ENCODE data around the gene CAMK2A.

The CAMK2A gene

DNA sequence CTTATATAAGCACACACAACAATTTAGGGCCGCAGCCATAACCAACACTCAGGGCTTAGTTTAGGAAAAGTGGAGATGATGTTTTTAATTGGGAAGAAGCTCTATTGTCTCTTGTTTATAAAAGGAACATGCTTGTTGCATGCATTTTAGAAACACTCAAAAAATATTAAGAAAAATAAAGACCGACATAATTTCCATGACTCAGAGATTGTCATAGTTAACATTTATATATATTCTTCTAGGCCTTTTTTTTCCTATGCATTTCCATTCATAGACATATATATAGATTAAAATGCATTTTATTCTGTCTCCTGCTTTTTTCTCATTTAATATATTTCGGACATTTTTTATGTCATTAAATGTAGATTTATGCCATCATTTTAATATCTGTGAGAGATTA lies 26.7 kb upstream of the CAMK2A start:
- no peak for DNase-seq (ENCODE audit: low read depth in 2 of 2)

DNA sequence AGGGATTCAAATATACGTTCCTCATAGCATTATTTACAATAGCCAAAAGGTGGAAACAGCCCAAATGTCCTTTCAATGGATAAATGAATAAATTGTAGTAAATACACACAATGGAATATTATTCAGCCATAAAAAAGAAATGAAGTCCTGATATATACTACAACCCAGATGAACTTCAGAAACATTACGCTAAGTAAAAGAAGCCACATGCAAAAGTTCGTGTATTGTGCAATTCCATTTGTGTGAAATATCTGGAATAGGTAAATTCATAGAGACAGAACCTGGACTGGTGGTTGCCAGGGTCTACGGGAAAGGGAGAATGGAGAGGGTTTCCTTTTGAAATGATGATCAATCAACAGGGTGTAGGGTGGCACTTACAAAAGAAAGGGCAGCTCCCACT lies 25.7 kb upstream of the CAMK2A start:
- no peak for DNase-seq (ENCODE audit: low read depth in 2 of 2)

GRCh38 chr5:150313921-150314716 lies 24.5 kb upstream of the CAMK2A start:
- no peak for DNase-seq (ENCODE audit: low read depth in 2 of 2)

- no peak for DNase-seq (ENCODE audit: low read depth in 2 of 2)
Measured at GRCh38 chr5:150313501-150313900, 23.9 kb upstream of the CAMK2A start.

GRCh38 chr5:150312518-150312917 lies 22.9 kb upstream of the CAMK2A start:
- DNase-seq (ENCODE audit: low read depth in 2 of 2): no peak

DNA sequence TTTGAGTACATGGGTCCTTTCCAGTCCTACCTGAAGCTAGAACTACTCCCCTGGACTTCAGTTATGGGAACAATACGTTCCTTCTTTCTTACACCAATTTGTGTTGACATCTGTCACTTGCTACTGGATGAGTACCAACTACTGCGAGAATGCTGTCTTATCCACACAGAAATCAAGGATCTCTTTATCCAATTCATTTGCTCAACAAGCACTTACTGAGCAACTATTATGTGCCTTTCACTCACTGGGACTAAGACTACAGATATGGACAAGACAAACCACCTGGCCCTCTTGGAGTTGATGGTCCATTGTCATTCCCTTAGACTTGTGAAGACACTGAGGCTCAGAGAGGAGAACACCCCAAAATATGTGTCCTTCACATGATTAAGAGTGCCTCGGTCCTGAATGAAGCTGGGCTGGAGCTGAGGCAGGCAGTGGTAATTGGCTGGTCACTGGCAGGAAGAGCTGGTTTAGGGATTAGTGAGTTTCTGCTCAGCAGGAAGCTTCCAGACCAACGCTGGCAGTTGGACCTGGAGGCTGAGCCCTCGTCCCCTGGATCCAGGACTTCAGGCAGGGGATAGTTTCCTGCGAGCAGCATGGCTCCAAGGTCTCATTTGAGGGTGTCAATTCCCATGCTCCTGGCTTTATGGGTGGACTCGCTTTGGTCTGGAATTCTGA lies 21.6 kb upstream of the CAMK2A start:
- DNase-seq (ENCODE audit: low read depth in 2 of 2): no peak

- no peak for DNase-seq (ENCODE audit: low read depth in 2 of 2)
Measured at GRCh38 chr5:150310246-150310645, 20.7 kb upstream of the CAMK2A start.

GRCh38 chr5:150309886-150310239 lies 20.3 kb upstream of the CAMK2A start:
- no peak for DNase-seq (ENCODE audit: low read depth in 2 of 2)

DNA sequence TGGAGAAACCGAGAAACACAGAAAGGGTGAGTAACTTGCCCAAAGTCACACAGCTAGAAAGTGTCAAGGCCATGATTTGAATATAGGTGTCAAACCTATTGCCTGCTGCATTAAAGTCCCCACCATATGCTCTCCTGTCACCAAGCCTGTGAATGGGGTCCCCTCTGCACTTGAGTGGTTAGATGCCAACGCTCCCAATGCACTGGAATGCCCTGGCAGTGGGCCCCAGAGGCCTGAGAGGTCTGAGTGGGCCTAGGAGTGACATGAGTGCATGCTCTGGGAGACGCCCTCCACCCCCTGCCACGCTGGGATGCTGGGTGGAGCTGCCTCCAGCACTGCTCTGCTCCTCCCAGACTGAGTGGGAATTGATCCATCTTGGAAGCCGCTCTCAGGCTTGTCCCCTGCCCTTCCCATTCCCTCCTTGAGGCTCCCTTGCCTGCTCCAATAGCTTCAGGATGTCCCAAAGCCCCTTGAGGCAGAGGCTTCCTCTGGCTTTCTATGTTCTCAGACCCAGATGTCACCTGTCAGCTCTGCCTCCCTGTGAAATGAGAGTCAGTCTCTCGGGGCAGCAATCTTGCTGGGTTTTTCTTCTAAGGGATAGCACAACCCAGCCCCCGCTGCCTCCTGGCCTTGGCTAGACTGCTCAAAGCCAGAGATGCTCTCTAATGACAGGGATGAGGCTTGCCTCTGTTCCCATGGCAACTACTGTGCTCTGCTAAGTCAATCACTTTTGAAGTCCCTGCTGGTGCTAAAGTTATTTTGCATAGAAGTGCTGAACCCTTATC lies 19.7 kb upstream of the CAMK2A start:
- DNase-seq (ENCODE audit: low read depth in 2 of 2): no peak

DNA sequence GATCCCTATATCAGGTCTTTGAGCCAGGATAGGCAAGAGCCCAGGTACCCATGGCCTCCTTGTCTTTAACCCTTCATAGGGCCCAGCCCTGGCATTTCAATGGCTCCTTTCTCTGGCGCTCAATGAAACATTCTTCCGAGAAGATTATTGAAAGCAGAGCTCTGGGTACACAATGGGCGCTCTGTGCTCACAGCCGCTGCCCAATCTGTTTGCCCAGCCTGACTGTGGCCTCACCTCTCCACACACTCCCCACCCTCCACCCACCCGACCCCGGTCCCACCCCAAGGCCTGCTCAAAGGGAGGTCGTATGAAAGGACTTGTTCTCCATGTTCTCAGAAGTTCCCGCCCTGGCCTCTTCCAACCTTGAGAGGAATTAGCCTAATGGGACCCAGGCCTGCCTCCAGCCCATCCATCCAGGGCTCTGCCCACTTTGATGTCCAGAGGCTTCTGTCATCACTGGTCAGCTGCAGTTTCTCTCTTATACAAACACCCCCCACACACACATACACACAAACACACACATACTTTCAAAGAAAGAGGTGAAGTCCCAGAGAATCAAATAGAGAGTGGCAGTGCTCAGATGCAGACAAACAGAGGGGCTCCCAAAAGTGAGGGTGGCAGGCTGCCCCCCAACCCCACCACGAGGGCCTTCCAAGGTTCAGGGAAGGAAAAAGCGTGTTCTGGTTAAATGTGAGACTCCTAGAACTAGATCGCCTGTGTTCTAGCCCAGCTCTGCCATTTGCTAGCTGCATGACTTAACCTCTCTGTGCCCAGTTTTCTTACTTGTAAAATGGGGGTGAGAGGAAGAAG lies 18.2 kb upstream of the CAMK2A start:
- no peak for DNase-seq (ENCODE audit: low read depth in 2 of 2)

GRCh38 chr5:150306775-150307174 lies 17.2 kb upstream of the CAMK2A start:
- DNase-seq (ENCODE audit: low read depth in 2 of 2): no peak

- DNase-seq (ENCODE audit: low read depth in 2 of 2): no peak
Measured at GRCh38 chr5:150305557-150305956, 16.0 kb upstream of the CAMK2A start.

DNA sequence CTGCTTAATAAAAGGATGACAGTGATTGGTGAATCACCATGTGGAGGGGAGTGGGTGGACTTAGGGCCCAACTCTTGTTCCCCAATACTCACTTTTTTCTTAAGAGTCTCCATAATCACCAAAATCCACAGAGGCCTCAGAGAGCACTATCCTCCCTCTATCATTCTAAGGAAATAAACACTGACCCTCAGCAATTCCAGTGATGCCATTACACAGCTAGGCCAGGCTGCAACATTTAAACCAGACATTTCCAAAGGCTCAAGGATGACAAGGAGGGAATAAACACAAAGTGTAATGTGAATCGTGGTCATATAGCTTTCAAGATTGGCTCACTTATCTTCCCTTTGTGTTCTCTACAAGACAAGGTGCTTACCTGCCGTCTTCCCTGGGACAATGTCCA lies 15.5 kb upstream of the CAMK2A start:
- DNase-seq (ENCODE audit: low read depth in 2 of 2): no peak

GRCh38 chr5:150304481-150305081 lies 15.0 kb upstream of the CAMK2A start:
- no peak for DNase-seq (ENCODE audit: low read depth in 2 of 2)

- DNase-seq (ENCODE audit: low read depth in 2 of 2): no peak
Measured at GRCh38 chr5:150303660-150304386, 14.2 kb upstream of the CAMK2A start.

GRCh38 chr5:150303070-150303615 lies 13.6 kb upstream of the CAMK2A start:
- no peak for DNase-seq (ENCODE audit: low read depth in 2 of 2)

DNA sequence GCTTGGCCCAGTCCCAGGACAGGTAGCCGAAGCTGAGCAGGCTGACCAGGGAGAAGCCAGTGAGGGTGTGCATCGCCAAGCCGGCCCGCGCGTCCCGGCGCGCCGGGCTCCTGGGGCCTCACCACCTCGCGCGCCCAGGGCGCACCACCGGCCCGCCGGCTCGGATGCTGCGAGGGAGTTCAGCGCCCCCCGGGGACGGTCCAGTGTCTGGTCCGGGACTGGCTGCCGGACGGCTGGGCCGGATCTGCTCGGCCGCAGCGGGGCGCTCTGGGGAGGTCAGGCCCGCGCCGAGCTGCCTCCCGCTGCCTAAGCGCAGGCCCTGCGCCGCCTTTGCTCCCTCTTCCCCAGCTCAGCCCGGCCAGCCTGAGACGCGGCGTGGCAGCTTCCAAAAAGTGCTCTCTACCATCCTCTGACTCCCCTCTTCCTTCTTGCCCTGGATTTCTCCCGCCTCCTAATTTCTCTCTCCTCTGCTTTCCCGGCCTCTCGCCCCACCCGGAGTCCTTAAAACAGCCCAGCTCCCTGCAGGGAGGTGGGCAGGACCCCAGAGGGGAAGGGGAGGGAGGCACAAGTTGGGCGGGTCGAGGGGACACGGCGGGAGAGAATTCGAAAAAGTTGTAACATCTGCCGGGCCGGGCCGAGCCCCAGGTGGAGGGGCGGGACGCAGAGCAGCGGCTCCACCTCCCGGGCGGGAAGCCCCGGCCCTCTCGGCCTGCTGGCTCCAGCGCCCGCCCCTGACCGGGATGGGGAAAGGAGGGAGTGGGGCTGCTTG lies 12.9 kb upstream of the CAMK2A start, which contains the start of gene ARSI:
Gene ARSI, minus strand, starts transcription at position 605 of the 769 bp plus-strand sequence. Its CDS starts 532 bp downstream, at position 73.
- DNase-seq (ENCODE audit: low read depth in 2 of 2): no peak

DNA sequence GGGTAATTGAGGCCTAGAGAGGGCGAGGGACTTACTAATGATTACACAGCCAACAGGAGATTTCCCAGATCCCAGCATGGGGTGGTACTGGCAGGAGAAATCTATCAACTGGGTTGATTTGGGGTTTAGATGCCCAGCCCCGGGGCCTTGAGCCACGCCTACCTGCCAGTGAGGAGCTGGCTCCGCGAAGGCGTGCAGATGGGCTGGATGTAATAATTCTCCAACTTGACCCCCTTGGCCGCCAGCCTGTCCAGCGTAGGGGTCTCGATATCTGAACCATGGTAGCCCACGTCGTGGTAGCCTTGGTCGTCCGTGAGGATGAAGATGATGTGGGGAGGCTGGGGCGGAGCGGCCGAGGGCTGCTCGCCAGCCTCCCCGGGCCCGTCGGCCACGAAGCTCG lies 12.3 kb upstream of the CAMK2A start:
- no peak for DNase-seq (ENCODE audit: low read depth in 2 of 2)

GRCh38 chr5:150301170-150301505 lies 11.6 kb upstream of the CAMK2A start:
- DNase-seq (ENCODE audit: low read depth in 2 of 2): no peak

All from stimulated activated CD8-positive, alpha-beta memory T cell treated with anti-CD3 and anti-CD28 coated beads, Interleukin-2, amount 100 ng/mL, for 1 hour (primary cell).